CD8-positive, alpha-beta memory T cell (primary cell): ENCODE measurements around the gene TMEM39B. TPM values are rescaled to one million over a fixed set of nuclear protein-coding genes. Genes with fewer than 3 reads are reported as not detected.

Source experiments
- CTCF ChIA-PET: fragments of 350-600 bp; sonication (Branson Sonifier 250); formaldehyde crosslinking; loops from one replicate; lab custom pipeline; 2021; ENCODE audit warnings: antibody characterized with exemption; lab: Charles Lee
- POLR2A ChIA-PET: fragments of 350-600 bp; sonication (Branson Sonifier 250); formaldehyde crosslinking; loops from one replicate; lab custom pipeline; 2021; ENCODE audit warnings: antibody characterized with exemption; lab: Charles Lee
- DNase-seq, 5 donors: peaks; one replicate each; pipeline versions ENCODE4 v3.0.0 to v3.0.0-alpha.2; 2020 to 2022; ENCODE audit warnings: mixed read lengths in 1 of 5
- H3K27ac ChIP-seq: one replicate; pipeline ENCODE4 v1.7.0; 2013; ENCODE audit warnings: low read depth, mild to moderate bottlenecking, low read length, moderate library complexity
- H3K27me3 ChIP-seq: 2 replicates; pipeline ENCODE4 v1.7.0; 2013; ENCODE audit warnings: low read length, mild to moderate bottlenecking; ENCODE audit not compliant: insufficient read depth, poor library complexity, severe bottlenecking
- H3K36me3 ChIP-seq: 2 replicates; pipeline ENCODE4 v1.7.0; 2013; ENCODE audit warnings: mild to moderate bottlenecking, low read length, moderate library complexity; ENCODE audit not compliant: insufficient read depth
- H3K4me1 ChIP-seq: 2 replicates; pipeline ENCODE4 v1.7.0; 2013; ENCODE audit warnings: mild to moderate bottlenecking, low read length, moderate library complexity; ENCODE audit not compliant: insufficient read depth
- H3K4me3 ChIP-seq: 2 replicates; pipeline ENCODE4 v1.7.0; 2013; ENCODE audit warnings: mild to moderate bottlenecking, low read length
- H3K9me3 ChIP-seq: 2 replicates; pipeline ENCODE4 v1.7.0; 2013; ENCODE audit warnings: mild to moderate bottlenecking, low read length
- H3K27ac Mint-ChIP-seq, 8 donors: one replicate each; pipeline ENCODE4 v1.8.0; 2020 to 2021; ENCODE audit warnings: mixed read lengths in 8 of 8, mild to moderate bottlenecking in 6 of 8, inconsistent platforms in 3 of 8, moderate library complexity in 3 of 8
- H3K27me3 Mint-ChIP-seq, 2 donors: one replicate each; pipeline ENCODE4 v1.8.0; 2020 to 2021; ENCODE audit warnings: mixed read lengths in 2 of 2, mild to moderate bottlenecking in 1 of 2, moderate library complexity in 1 of 2
- H3K36me3 Mint-ChIP-seq, 3 donors: one replicate each; pipeline ENCODE4 v1.8.0; 2020 to 2021; ENCODE audit warnings: mixed read lengths in 3 of 3, inconsistent platforms in 1 of 3, mild to moderate bottlenecking in 1 of 3
- H3K4me1 Mint-ChIP-seq, 3 donors: one replicate each; pipeline ENCODE4 v1.8.0; 2020 to 2021; ENCODE audit warnings: mixed read lengths in 3 of 3, inconsistent platforms in 1 of 3, mild to moderate bottlenecking in 1 of 3
- H3K4me3 Mint-ChIP-seq, 7 donors: one replicate each; pipeline ENCODE4 v1.8.0; 2020 to 2021; ENCODE audit warnings: mixed read lengths in 7 of 7, mild to moderate bottlenecking in 6 of 7, moderate library complexity in 4 of 7, inconsistent platforms in 2 of 7
- H3K9me3 Mint-ChIP-seq, 5 donors: one replicate each; pipeline ENCODE4 v1.8.0; 2020 to 2022; ENCODE audit warnings: mixed read lengths in 5 of 5, mild to moderate bottlenecking in 3 of 5, moderate library complexity in 2 of 5, inconsistent platforms in 1 of 5
- polyA plus RNA-seq: library from polyadenylated mRNA; unstranded; fragments of 300-500 nt; fragmentation: Illumina TruSeq; gene quantifications from one replicate; pipeline ENCODE4 v1.2.3, GENCODE V29; 2021
- total RNA-seq, 2 experiments: library from RNA; stranded (reverse); gene quantifications; one replicate each; pipeline ENCODE4 v1.2.3, GENCODE V29; 2021

The TMEM39B gene
- total and polyA plus RNA-seq, 3 experiments from 2014 or later: 2.4 to 25.8 (median 23.4) TPM

DNA sequence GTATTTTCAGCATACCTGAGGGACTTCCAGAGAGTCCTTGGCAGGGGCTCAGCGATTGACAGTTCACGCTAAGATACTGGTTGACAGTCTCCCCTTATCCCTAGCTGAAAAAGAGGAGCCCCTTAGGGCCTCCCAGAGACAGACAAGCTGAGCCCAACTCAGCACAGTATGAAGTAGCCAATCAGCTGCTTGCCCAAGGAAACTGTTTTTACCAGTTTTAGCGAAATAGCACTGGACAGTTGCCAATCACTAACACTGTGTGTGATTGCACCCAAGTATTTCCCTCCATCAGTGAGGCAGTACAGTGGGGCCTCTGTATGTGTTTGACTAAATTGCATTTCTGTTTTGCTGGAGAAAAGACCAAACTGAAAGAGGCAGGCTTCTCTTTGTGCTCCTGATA is 32.0 kb upstream of the TMEM39B start:
- Histone ChIP-seq H3K27ac (no peak overlapping the region), H3K4me3 (no peak overlapping the region), H3K9me3 (no peaks in the 10 kb centered on the region), H3K36me3 (peaks cover 55% of the 10 kb centered on the region), H3K27me3 (no peaks in the 10 kb centered on the region), H3K4me1 (peaks cover under 1% of the 10 kb centered on the region)
- ChIA-PET POLR2A (no interaction called here), CTCF (no interaction called here)
- Mint-ChIP-seq H3K27me3 (no peaks in the 10 kb centered on the region), H3K9me3 (no peaks in the 10 kb centered on the region), H3K36me3 (peaks cover 3 to 76% (median 25%) of the 10 kb centered on the region in 3 donors), H3K4me1 (peaks cover 2 to 8% (median 4%) of the 10 kb centered on the region in 3 donors), H3K27ac (no peak overlapping the region), H3K4me3 (no peak overlapping the region)
- DNase-seq: no peak

DNA sequence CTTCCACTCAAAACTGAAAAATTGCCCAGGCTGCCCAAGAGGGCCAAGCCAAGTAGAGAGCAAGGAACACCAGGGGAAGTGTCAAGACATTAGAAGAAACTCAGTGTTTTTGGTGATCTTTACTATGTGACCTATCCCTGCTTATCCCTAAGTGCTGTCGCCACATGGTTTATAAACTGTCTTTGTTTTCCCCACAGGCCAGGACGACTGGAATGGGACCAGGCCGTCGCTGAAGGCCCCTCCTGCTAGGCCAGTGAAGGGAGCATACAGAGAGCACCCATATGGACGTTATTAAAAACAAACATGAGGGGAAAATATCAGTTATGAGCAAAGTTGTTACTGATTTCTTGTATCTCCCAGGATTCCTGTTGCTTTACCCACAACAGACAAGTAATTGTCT is 30.4 kb upstream of the TMEM39B start:
- H3K4me3 ChIP-seq: no peak overlapping the region
- H3K27me3 ChIP-seq: no peaks in the 10 kb centered on the region
- no peak overlapping the region for H3K4me3 Mint-ChIP-seq
- no peak for DNase-seq
- peaks cover 3 to 78% (median 21%) of the 10 kb centered on the region in 3 donors for H3K36me3 Mint-ChIP-seq
- POLR2A ChIA-PET: no interaction called here
- H3K9me3 ChIP-seq: no peaks in the 10 kb centered on the region
- CTCF ChIA-PET: no interaction called here
- H3K27ac Mint-ChIP-seq: no peak overlapping the region
- H3K27me3 Mint-ChIP-seq: no peaks in the 10 kb centered on the region
- peaks cover 0 to 1% (median 0%) of the 10 kb centered on the region in 3 donors for H3K4me1 Mint-ChIP-seq
- H3K27ac ChIP-seq: no peak overlapping the region
- H3K36me3 ChIP-seq: peaks cover 53% of the 10 kb centered on the region
- H3K4me1 ChIP-seq: no peaks in the 10 kb centered on the region
- H3K9me3 Mint-ChIP-seq: no peaks in the 10 kb centered on the region

- Mint-ChIP-seq H3K9me3 (no peaks in the 10 kb centered on the region), H3K4me1 (no peaks in the 10 kb centered on the region), H3K27me3 (no peaks in the 10 kb centered on the region), H3K36me3 (peaks cover 3 to 78% (median 18%) of the 10 kb centered on the region in 3 donors), H3K4me3 (no peak overlapping the region), H3K27ac (peak overlapping the region in 1 of 8 donors; percentile 42)
- Histone ChIP-seq H3K27ac (no peak overlapping the region), H3K9me3 (no peaks in the 10 kb centered on the region), H3K27me3 (no peaks in the 10 kb centered on the region), H3K4me3 (no peak overlapping the region), H3K4me1 (no peaks in the 10 kb centered on the region), H3K36me3 (peaks cover 36% of the 10 kb centered on the region)
- ChIA-PET CTCF (no interaction called here), POLR2A (no interaction called here)
- no peak for DNase-seq
Measured at GRCh38 chr1:32044234-32044633, 28.5 kb upstream of the TMEM39B start.

- Histone ChIP-seq H3K9me3 (no peaks in the 10 kb centered on the region), H3K4me1 (no peaks in the 10 kb centered on the region), H3K4me3 (no peak overlapping the region), H3K27me3 (no peaks in the 10 kb centered on the region), H3K36me3 (peaks cover 29% of the 10 kb centered on the region), H3K27ac (no peak overlapping the region)
- Mint-ChIP-seq H3K4me3 (no peak overlapping the region), H3K9me3 (no peaks in the 10 kb centered on the region), H3K4me1 (no peaks in the 10 kb centered on the region), H3K27ac (peak overlapping the region in 2 of 8 donors; percentile 2 to 37), H3K36me3 (peaks cover 3 to 72% (median 14%) of the 10 kb centered on the region in 3 donors), H3K27me3 (no peaks in the 10 kb centered on the region)
- no peak for DNase-seq
- CTCF ChIA-PET: no interaction called here
- POLR2A ChIA-PET: interaction anchor here (0.6 kb wide), 2 partner anchors 62 to 762 kb away, joined by 3 to 4 read pairs; no protein-coding TSS in a partner anchor
Measured at GRCh38 chr1:32045772-32046171, 27.0 kb upstream of the TMEM39B start.

DNA sequence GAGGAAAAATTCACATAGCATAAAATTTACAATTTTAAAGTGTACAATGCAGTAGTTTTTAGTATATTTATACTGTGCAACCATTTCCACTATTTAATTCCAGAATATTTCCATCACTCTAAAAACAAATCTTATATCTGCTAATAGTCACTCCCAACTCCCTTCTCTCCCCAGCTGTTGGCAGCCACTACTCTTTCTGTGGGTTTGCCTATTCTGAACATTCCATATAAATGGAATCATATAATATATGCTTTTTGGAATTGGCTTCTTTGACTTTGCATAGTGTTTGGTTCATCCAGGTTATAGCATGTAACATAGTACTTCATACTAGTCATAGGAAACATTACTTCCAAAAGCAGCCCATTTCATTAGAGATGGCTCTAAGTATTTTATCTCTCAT is 25.0 kb upstream of the TMEM39B start:
- no peaks in the 10 kb centered on the region for H3K27me3 Mint-ChIP-seq
- H3K4me3 ChIP-seq: no peak overlapping the region
- ChIA-PET CTCF (no interaction called here), POLR2A (no interaction called here)
- no peaks in the 10 kb centered on the region for H3K27me3 ChIP-seq
- H3K9me3 Mint-ChIP-seq: no peaks in the 10 kb centered on the region
- peaks cover 0 to 72% (median 12%) of the 10 kb centered on the region in 3 donors for H3K36me3 Mint-ChIP-seq
- no peak overlapping the region for H3K27ac ChIP-seq
- H3K27ac Mint-ChIP-seq: peak overlapping the region in 4 of 8 donors; percentile 43 to 82 (median 70)
- H3K4me3 Mint-ChIP-seq: no peak overlapping the region
- DNase-seq: no peak
- peaks cover 22% of the 10 kb centered on the region for H3K36me3 ChIP-seq
- peaks cover 0 to 3% (median 0%) of the 10 kb centered on the region in 3 donors for H3K4me1 Mint-ChIP-seq
- H3K9me3 ChIP-seq: no peaks in the 10 kb centered on the region
- H3K4me1 ChIP-seq: no peaks in the 10 kb centered on the region

DNA sequence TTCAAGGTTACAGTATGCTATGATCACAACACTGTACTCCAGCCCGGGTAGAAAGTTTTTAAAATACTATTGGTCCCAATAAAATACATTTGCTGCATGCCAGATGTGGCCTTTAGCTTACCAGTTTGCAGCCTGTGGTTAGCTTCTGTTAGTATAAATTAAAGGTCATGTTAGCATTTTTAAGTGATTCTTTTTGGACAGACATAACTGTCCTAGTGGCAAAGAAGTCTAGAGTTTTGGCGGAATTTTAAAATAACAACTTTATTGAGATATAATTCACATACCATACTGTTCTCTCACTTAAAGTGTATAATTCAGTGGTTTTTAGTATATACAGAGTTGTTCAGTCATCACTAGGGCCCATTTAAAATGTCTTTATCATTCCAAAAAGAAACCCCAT is 24.3 kb upstream of the TMEM39B start:
- ChIA-PET CTCF (no interaction called here), POLR2A (interaction anchor here (0.5 kb wide), 1 partner anchor 59 kb away, joined by 4 read pairs; the partner anchor contains the start of gene KPNA6)
- Mint-ChIP-seq H3K4me1 (peaks cover 0 to 3% (median 0%) of the 10 kb centered on the region in 3 donors), H3K4me3 (no peak overlapping the region), H3K36me3 (peaks cover 0 to 78% (median 13%) of the 10 kb centered on the region in 3 donors), H3K27ac (peak overlapping the region in 3 of 8 donors; percentile 31 to 73 (median 58)), H3K9me3 (no peaks in the 10 kb centered on the region), H3K27me3 (no peaks in the 10 kb centered on the region)
- Histone ChIP-seq H3K4me3 (no peak overlapping the region), H3K27me3 (no peaks in the 10 kb centered on the region), H3K36me3 (peaks cover 22% of the 10 kb centered on the region), H3K27ac (no peak overlapping the region), H3K9me3 (no peaks in the 10 kb centered on the region), H3K4me1 (no peaks in the 10 kb centered on the region)
- no peak for DNase-seq

DNA sequence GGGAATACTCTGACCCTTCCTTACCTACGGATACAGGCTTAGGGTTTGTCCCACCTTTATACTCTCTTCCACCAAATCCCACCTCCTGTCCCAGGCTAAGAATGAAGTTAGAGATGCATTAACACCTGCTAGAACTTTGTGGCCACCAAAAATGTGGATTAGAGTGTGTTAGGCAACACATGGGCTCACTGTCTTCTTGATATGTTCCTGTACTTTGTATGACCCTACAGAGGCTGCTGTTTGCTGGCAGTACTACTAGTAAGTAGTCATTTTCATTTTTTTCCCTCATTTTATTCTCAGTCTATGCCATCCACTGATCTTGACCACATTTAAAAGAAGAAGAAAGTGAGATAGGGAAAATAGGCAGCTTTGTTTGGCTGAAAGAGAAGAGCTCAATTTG is 21.0 kb upstream of the TMEM39B start:
- ChIA-PET CTCF (interaction anchor here (1.1 kb wide), 1 partner anchor 13 kb away, joined by 3 read pairs; no protein-coding TSS in a partner anchor), POLR2A (no interaction called here)
- Mint-ChIP-seq H3K36me3 (peaks cover 0 to 79% (median 12%) of the 10 kb centered on the region in 3 donors), H3K9me3 (no peaks in the 10 kb centered on the region), H3K27ac (no peak overlapping the region), H3K4me1 (peaks cover 0 to 3% (median 0%) of the 10 kb centered on the region in 3 donors), H3K27me3 (no peaks in the 10 kb centered on the region), H3K4me3 (no peak overlapping the region)
- no peaks in the 10 kb centered on the region for H3K9me3 ChIP-seq
- no peaks in the 10 kb centered on the region for H3K4me1 ChIP-seq
- peaks cover 28% of the 10 kb centered on the region for H3K36me3 ChIP-seq
- H3K4me3 ChIP-seq: no peak overlapping the region
- no peak for DNase-seq
- no peak overlapping the region for H3K27ac ChIP-seq
- no peaks in the 10 kb centered on the region for H3K27me3 ChIP-seq

DNA sequence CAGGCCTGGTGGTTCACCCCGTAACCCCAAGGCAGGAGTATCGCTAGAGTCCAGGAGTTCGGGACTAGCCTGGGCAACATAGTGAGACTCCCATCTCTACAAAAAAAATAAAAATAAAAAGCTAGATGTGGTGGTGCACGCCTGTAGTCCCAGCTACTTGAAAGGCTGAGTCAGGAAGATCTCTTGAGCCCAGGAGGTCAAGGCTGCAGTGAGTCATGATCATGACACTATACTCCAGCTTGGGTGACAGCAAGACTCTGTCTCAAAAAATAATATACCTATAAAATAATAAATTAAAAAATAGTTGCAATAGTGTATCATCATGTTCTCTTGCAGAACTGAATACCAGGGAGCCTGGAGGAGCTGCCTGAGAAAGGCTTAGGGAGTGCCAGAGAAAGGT is 19.9 kb upstream of the TMEM39B start:
- H3K27ac ChIP-seq: no peak overlapping the region
- H3K27me3 ChIP-seq: no peaks in the 10 kb centered on the region
- no peak overlapping the region for H3K27ac Mint-ChIP-seq
- H3K4me1 ChIP-seq: no peaks in the 10 kb centered on the region
- no peaks in the 10 kb centered on the region for H3K27me3 Mint-ChIP-seq
- ChIA-PET CTCF (interaction anchor here (1.0 to 2.1 kb wide), 2 partner anchors 10 to 57 kb away, joined by 3 to 11 read pairs; no protein-coding TSS in a partner anchor), POLR2A (no interaction called here)
- H3K9me3 Mint-ChIP-seq: no peaks in the 10 kb centered on the region
- no peaks in the 10 kb centered on the region for H3K9me3 ChIP-seq
- DNase-seq: no peak
- H3K36me3 Mint-ChIP-seq: peaks cover 0 to 72% (median 9%) of the 10 kb centered on the region in 3 donors
- H3K4me3 Mint-ChIP-seq: no peak overlapping the region
- H3K36me3 ChIP-seq: peaks cover 25% of the 10 kb centered on the region
- H3K4me3 ChIP-seq: no peak overlapping the region
- peaks cover 0 to 3% (median 0%) of the 10 kb centered on the region in 3 donors for H3K4me1 Mint-ChIP-seq
